HEK293 (cell line): ENCODE results near the gene DLGAP4.

ENCODE experiments used
- GLIS1 ChIP-seq: fragments of 450-650 bp; formaldehyde crosslinking; IDR thresholded peaks from 2 replicates; pipeline ENCODE4 v1.5.1; 2016; ENCODE audit warnings: missing biosample characterization, missing genetic modification characterization
- KLF1 ChIP-seq: fragments of 450-650 bp; formaldehyde crosslinking; IDR thresholded peaks from 2 replicates; pipeline ENCODE4 v1.5.1; 2016; ENCODE audit warnings: missing biosample characterization, missing genetic modification characterization
- KLF8 ChIP-seq: fragments of 450-650 bp; formaldehyde crosslinking; IDR thresholded peaks from 2 replicates; pipeline ENCODE4 v1.5.1; 2016; ENCODE audit warnings: missing biosample characterization, missing genetic modification characterization
- KLF9 ChIP-seq: fragments of 450-650 bp; formaldehyde crosslinking; IDR thresholded peaks from 2 replicates; pipeline ENCODE4 v1.5.1; 2016; ENCODE audit warnings: missing biosample characterization, missing genetic modification characterization, low read depth
- OSR2 ChIP-seq: fragments of 450-650 bp; formaldehyde crosslinking; IDR thresholded peaks from 2 replicates; pipeline ENCODE4 v1.5.1; 2016; ENCODE audit warnings: missing biosample characterization, missing genetic modification characterization
- SP2 ChIP-seq: fragments of 450-650 bp; formaldehyde crosslinking; IDR thresholded peaks from 2 replicates; pipeline ENCODE4 v1.5.1; 2016; ENCODE audit warnings: missing biosample characterization, missing genetic modification characterization
- SP3 ChIP-seq: fragments of 450-650 bp; formaldehyde crosslinking; IDR thresholded peaks from 2 replicates; pipeline ENCODE4 v1.5.1; 2016; ENCODE audit warnings: missing biosample characterization, missing genetic modification characterization
- ZBTB21 ChIP-seq: fragments of 450-650 bp; formaldehyde crosslinking; IDR thresholded peaks from 2 replicates; pipeline ENCODE4 v1.5.1; 2017; ENCODE audit warnings: missing biosample characterization, missing genetic modification characterization
- ZBTB7A ChIP-seq: fragments of 450-650 bp; formaldehyde crosslinking; IDR thresholded peaks from 2 replicates; pipeline ENCODE4 v1.5.1; 2016; ENCODE audit warnings: low read depth, missing biosample characterization, missing genetic modification characterization
- ZBTB8A ChIP-seq: fragments of 450-650 bp; formaldehyde crosslinking; IDR thresholded peaks from 2 replicates; pipeline ENCODE4 v1.5.1; 2016; ENCODE audit warnings: missing biosample characterization, missing genetic modification characterization
- ZFP3 ChIP-seq: fragments of 450-650 bp; formaldehyde crosslinking; IDR thresholded peaks from 2 replicates; pipeline ENCODE4 v1.5.1; 2016; ENCODE audit warnings: low read depth, missing biosample characterization, missing genetic modification characterization
- ZIC2 ChIP-seq: fragments of 450-650 bp; formaldehyde crosslinking; IDR thresholded peaks from 2 replicates; pipeline ENCODE4 v1.5.1; 2016; ENCODE audit warnings: missing biosample characterization, missing genetic modification characterization
- ZNF132 ChIP-seq: fragments of 450-650 bp; formaldehyde crosslinking; IDR thresholded peaks from 2 replicates; pipeline ENCODE4 v1.5.1; 2017; ENCODE audit warnings: missing biosample characterization, missing genetic modification characterization, borderline replicate concordance
- ZNF18 ChIP-seq: fragments of 450-650 bp; formaldehyde crosslinking; IDR thresholded peaks from 2 replicates; pipeline ENCODE4 v1.5.1; 2016; ENCODE audit warnings: missing biosample characterization, missing genetic modification characterization
- ZNF24 ChIP-seq: fragments of 450-650 bp; formaldehyde crosslinking; IDR thresholded peaks from 2 replicates; pipeline ENCODE4 v1.5.1; 2016; ENCODE audit warnings: missing biosample characterization, missing genetic modification characterization
- ZNF266 ChIP-seq: fragments of 450-650 bp; formaldehyde crosslinking; IDR thresholded peaks from 2 replicates; pipeline ENCODE4 v1.5.1; 2016; ENCODE audit warnings: missing biosample characterization, missing genetic modification characterization, low read depth
- ZNF292 ChIP-seq: fragments of 450-650 bp; formaldehyde crosslinking; IDR thresholded peaks from 2 replicates; pipeline ENCODE4 v1.5.1; 2016; ENCODE audit warnings: low read depth, missing biosample characterization, missing genetic modification characterization, borderline replicate concordance
- ZNF518A ChIP-seq: fragments of 450-650 bp; formaldehyde crosslinking; conservative IDR thresholded peaks from 2 replicates; pipeline ENCODE4 v1.5.1; 2016; ENCODE audit warnings: low read depth, missing biosample characterization, missing genetic modification characterization
- ZNF626 ChIP-seq: fragments of 450-650 bp; sonication (Bioruptor Pico); formaldehyde crosslinking; IDR thresholded peaks from 2 replicates; pipeline ENCODE4 v1.5.1; 2018; ENCODE audit warnings: missing biosample characterization, missing genetic modification characterization, inconsistent platforms
- ZNF792 ChIP-seq: fragments of 450-650 bp; formaldehyde crosslinking; IDR thresholded peaks from 2 replicates; pipeline ENCODE4 v1.5.1; 2016; ENCODE audit warnings: missing biosample characterization, missing genetic modification characterization
- TF ChIP-seq, protein P1 (sequence below): fragments of 450-650 bp; formaldehyde crosslinking; IDR thresholded peaks from 2 replicates; pipeline ENCODE4 v1.5.1; 2016; ENCODE audit warnings: missing biosample characterization, missing genetic modification characterization
- TF ChIP-seq, protein P2 (sequence below): fragments of 450-650 bp; formaldehyde crosslinking; optimal IDR thresholded peaks from 2 replicates; pipeline ENCODE3; 2016; ENCODE audit warnings: missing biosample characterization, mild to moderate bottlenecking, missing genetic modification characterization

The DLGAP4 gene

GRCh38 chr20:36435592-36436541 is 129.7 kb downstream of the DLGAP4 start (continued):
- no peak for TF ChIP-seq ZNF518A (tag by site-specific recombination)
- TF ChIP-seq, protein P1, sequence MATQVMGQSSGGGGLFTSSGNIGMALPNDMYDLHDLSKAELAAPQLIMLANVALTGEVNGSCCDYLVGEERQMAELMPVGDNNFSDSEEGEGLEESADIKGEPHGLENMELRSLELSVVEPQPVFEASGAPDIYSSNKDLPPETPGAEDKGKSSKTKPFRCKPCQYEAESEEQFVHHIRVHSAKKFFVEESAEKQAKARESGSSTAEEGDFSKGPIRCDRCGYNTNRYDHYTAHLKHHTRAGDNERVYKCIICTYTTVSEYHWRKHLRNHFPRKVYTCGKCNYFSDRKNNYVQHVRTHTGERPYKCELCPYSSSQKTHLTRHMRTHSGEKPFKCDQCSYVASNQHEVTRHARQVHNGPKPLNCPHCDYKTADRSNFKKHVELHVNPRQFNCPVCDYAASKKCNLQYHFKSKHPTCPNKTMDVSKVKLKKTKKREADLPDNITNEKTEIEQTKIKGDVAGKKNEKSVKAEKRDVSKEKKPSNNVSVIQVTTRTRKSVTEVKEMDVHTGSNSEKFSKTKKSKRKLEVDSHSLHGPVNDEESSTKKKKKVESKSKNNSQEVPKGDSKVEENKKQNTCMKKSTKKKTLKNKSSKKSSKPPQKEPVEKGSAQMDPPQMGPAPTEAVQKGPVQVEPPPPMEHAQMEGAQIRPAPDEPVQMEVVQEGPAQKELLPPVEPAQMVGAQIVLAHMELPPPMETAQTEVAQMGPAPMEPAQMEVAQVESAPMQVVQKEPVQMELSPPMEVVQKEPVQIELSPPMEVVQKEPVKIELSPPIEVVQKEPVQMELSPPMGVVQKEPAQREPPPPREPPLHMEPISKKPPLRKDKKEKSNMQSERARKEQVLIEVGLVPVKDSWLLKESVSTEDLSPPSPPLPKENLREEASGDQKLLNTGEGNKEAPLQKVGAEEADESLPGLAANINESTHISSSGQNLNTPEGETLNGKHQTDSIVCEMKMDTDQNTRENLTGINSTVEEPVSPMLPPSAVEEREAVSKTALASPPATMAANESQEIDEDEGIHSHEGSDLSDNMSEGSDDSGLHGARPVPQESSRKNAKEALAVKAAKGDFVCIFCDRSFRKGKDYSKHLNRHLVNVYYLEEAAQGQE (tag by site-specific recombination) = no peak
- peak; percentile 57 for TF ChIP-seq KLF1 (tag by site-specific recombination)
- no peak for TF ChIP-seq ZFP3 (tag by site-specific recombination)
- TF ChIP-seq ZNF132 (tag by site-specific recombination) = no peak
- peak; percentile 33 for TF ChIP-seq SP2 (tag by site-specific recombination)
- TF ChIP-seq ZIC2 (tag by site-specific recombination) = no peak
- peak; percentile 31; the same call in 1 of the 2 replicates for TF ChIP-seq GLIS1 (tag by site-specific recombination)
- TF ChIP-seq ZNF792 (tag by site-specific recombination) = no peak
- TF ChIP-seq ZBTB7A (tag by site-specific recombination) = no peak
- peak; percentile 60; the same call in 1 of the 2 replicates for TF ChIP-seq KLF8 (tag by site-specific recombination)
- TF ChIP-seq ZNF24 (tag by site-specific recombination) = no peak
- 0 out of 2 replicates have a peak, but pooled peaks have one; percentile 12 for TF ChIP-seq ZBTB8A
- TF ChIP-seq ZNF292 (tag by site-specific recombination) = no peak
- TF ChIP-seq ZBTB21 (tag by site-specific recombination) = no peak
- TF ChIP-seq ZNF18 (tag by site-specific recombination) = no peak
- TF ChIP-seq, protein P2, sequence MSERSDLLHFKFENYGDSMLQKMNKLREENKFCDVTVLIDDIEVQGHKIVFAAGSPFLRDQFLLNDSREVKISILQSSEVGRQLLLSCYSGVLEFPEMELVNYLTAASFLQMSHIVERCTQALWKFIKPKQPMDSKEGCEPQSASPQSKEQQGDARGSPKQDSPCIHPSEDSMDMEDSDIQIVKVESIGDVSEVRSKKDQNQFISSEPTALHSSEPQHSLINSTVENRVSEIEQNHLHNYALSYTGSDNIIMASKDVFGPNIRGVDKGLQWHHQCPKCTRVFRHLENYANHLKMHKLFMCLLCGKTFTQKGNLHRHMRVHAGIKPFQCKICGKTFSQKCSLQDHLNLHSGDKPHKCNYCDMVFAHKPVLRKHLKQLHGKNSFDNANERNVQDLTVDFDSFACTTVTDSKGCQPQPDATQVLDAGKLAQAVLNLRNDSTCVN (tag by site-specific recombination) = peak; percentile 24
- peak; percentile 70 for TF ChIP-seq SP3 (tag by site-specific recombination)
- peak; percentile 96 for TF ChIP-seq KLF9 (tag by site-specific recombination)
- TF ChIP-seq ZNF266 (tag by site-specific recombination) = no peak
- no peak for TF ChIP-seq OSR2
- TF ChIP-seq ZNF626 (tag by site-specific recombination) = no peak
